ENCODE measurements around the gene EPHA4. TPM values are rescaled to one million over a fixed set of nuclear protein-coding genes. Genes with fewer than 3 reads are reported as not detected.

The EPHA4 gene
- total and polyA plus RNA-seq, 11 donors = 4.2 to 35.2 (median 19.5) TPM

DNA sequence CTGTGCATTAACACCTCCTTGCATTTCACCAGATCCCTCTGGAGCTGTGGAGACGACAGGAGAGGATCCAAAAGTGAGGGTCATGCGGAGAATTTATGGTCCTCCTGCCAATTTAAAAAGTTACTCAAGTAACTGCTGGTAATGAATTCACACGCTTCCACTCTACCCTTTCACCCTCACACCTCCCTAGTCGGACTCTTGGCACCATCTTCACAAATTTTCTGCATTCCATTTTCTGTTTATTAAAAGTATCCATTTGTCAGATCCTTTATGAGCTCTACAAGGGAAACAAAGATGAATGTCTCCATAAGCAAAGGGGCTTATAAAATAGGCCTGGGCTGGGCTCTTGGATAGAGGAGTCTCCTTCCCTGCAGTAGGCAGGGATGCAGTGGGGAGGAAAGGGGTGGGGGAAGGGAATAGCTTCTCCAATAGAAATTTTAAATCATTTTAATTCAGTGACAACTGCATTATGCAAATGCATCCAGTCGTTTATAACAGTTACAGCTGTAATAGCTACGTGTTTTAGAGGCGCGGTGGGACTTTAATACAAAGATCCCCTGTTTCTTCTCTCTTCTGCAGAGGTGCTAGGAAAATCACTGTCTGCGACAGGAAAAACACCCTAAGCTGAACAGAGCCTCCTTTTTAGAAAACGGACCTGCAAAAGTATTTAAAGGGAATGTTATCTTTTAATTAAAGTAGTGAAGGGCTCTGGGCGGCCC lies 132.2 kb downstream of the EPHA4 start:
- DNase-seq (no peak), ATAC-seq (no peak)
- Histone ChIP-seq H3K27me3 (no peaks in the 10 kb centered on the region), H3K9me3 (no peaks in the 10 kb centered on the region), H3K36me3 (peaks cover 0 to 72% (median 24%) of the 10 kb centered on the region in 9 donors), H3K4me3 (no peak overlapping the region), H3K27ac (no peak overlapping the region), H3K4me1 (peaks cover 0 to 24% (median 12%) of the 10 kb centered on the region in 12 donors)
- intact Hi-C loops (cut with DNase I) = loop anchor here in 9 of 10 donors (5.0 to 10.0 kb wide), 6 partner anchors 75 to 755 kb away; partner anchors contain the start of gene EPHA4 (in 6 of the 9)
- WGBS, 4 donors = 62 to 69% (median 66%) methylated on average over 11 of the region's 11 CpGs
- TF ChIP-seq, protein P1, sequence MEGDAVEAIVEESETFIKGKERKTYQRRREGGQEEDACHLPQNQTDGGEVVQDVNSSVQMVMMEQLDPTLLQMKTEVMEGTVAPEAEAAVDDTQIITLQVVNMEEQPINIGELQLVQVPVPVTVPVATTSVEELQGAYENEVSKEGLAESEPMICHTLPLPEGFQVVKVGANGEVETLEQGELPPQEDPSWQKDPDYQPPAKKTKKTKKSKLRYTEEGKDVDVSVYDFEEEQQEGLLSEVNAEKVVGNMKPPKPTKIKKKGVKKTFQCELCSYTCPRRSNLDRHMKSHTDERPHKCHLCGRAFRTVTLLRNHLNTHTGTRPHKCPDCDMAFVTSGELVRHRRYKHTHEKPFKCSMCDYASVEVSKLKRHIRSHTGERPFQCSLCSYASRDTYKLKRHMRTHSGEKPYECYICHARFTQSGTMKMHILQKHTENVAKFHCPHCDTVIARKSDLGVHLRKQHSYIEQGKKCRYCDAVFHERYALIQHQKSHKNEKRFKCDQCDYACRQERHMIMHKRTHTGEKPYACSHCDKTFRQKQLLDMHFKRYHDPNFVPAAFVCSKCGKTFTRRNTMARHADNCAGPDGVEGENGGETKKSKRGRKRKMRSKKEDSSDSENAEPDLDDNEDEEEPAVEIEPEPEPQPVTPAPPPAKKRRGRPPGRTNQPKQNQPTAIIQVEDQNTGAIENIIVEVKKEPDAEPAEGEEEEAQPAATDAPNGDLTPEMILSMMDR (IDR thresholded peaks at IDR 0.05) = no peak
- no peak for TF ChIP-seq POLR2A (IDR thresholded peaks at IDR 0.05)

DNA sequence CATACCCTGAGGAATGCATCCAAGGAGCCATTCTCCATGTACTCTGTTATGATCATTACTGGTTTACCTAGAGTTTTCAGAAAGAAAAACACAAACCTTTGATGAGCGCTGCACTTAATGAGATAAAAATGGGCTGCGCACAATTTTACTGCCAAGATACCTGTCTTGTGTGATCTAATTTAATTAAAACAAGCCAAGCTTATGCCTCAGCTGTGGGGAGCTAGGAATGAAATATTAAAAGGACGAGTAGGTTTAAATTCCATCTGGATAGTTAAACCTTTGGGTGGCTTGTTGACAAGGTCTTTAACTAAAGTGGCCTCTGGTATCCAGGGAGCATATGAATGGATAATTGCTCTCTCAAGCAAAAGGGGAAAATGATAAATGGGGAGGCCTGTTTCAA lies 135.0 kb downstream of the EPHA4 start:
- intact Hi-C loops (cut with DNase I) = no loop called here
- Histone ChIP-seq H3K27ac (no peak overlapping the region), H3K27me3 (no peaks in the 10 kb centered on the region), H3K9me3 (no peaks in the 10 kb centered on the region), H3K4me3 (no peak overlapping the region), H3K36me3 (peaks cover 0 to 85% (median 31%) of the 10 kb centered on the region in 9 donors), H3K4me1 (peaks cover 0 to 9% (median 0%) of the 10 kb centered on the region in 12 donors)
- ATAC-seq = no peak
- 83 to 89% (median 85%) methylated on average over 3 of the region's 3 CpGs for WGBS, 4 donors
- TF ChIP-seq, protein P1 (IDR thresholded peaks at IDR 0.05) = no peak
- TF ChIP-seq POLR2A (IDR thresholded peaks at IDR 0.05) = no peak
- DNase-seq = no peak

DNA sequence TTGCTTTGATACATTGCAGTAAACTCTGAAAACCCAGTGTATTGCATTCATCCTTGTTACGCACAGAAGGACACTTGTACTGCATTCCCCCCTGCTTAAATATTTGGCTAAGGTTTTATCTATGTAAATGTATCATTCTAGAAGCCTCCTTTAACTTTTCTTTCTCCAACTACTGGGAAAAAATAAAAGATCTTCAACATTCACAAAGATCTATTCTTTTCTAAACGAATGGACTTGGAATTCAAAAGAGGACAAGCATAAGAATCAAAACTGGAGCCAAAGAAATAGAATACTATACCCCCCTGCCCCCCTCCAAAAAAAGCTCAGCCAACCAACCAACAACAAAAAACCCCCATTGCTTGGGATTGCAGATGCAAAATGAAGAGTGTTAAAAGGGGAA lies 136.9 kb downstream of the EPHA4 start:
- no peak for TF ChIP-seq POLR2A (IDR thresholded peaks at IDR 0.05)
- TF ChIP-seq, protein P1 (IDR thresholded peaks at IDR 0.05) = no peak
- Histone ChIP-seq H3K27me3 (no peaks in the 10 kb centered on the region), H3K9me3 (no peaks in the 10 kb centered on the region), H3K4me3 (no peak overlapping the region), H3K36me3 (peaks cover 0 to 88% (median 22%) of the 10 kb centered on the region in 9 donors), H3K4me1 (peaks cover 0 to 8% (median 0%) of the 10 kb centered on the region in 12 donors), H3K27ac (no peak overlapping the region)
- no peak for ATAC-seq
- WGBS, 4 donors = 41 to 78% (median 46%) methylated on average over 2 of the region's 2 CpGs
- intact Hi-C loops (cut with DNase I) = no loop called here
- no peak for DNase-seq

DNA sequence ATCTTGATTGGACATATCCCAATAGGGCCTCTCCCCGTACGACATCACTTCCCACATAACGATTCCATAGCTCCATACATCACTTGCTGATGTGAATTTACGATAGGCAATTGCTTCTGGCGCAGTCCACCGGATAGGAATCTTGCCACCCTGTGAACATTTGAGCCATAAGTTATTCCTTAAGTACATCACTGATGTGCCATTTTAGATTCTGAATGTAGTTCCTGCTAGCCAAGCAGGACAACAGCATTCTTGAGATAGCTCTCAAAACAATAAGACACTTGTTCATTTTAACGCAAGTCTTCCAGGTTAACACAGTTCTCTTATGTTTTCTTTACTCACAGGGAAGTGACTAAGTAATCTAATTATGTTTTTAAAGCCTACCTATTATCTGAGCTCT lies 138.0 kb downstream of the EPHA4 start:
- no peak for ATAC-seq
- Histone ChIP-seq H3K9me3 (no peaks in the 10 kb centered on the region), H3K27ac (no peak overlapping the region), H3K4me1 (peaks cover 0 to 5% (median 0%) of the 10 kb centered on the region in 12 donors), H3K4me3 (no peak overlapping the region), H3K36me3 (peaks cover 0 to 91% (median 22%) of the 10 kb centered on the region in 9 donors), H3K27me3 (no peaks in the 10 kb centered on the region)
- WGBS, 4 donors = 89 to 93% (median 91%) methylated on average over 7 of the region's 7 CpGs
- intact Hi-C loops (cut with DNase I) = no loop called here
- TF ChIP-seq, protein P1 (IDR thresholded peaks at IDR 0.05) = no peak
- no peak for TF ChIP-seq POLR2A (IDR thresholded peaks at IDR 0.05)
- DNase-seq = no peak
